Heart right ventricle (tissue), 16 donors: ENCODE measurements around the gene BATF3. TPM values are rescaled to one million over a fixed set of nuclear protein-coding genes. Genes with fewer than 3 reads are reported as not detected.
"Not testable (repeated sequence)": the region's sequence is repeated elsewhere in the genome, so short reads cannot be mapped to it uniquely, and the experiment has no call there.

Source experiments
- ATAC-seq, 8 donors: fragments of 200-7000 bp; cut with Tn5 transposase; one replicate each; pipeline ENCODE4 v1.9.1; 2020; ENCODE audit warnings: mild to moderate bottlenecking in 8 of 8, moderate library complexity in 8 of 8, moderate number of reproducible peaks in 1 of 8
- DNase-seq, 2 donors: peaks; one replicate each; pipeline ENCODE4 v3.0.0-alpha.2; 2020
- H3K27ac ChIP-seq, 10 donors: fragments of 200-600 bp; sonication (generic) in 2 of 10; one replicate each; pipeline versions ENCODE4 v1.5.0 to v1.8.0; 2020 to 2022; ENCODE audit warnings: mild to moderate bottlenecking in 3 of 10
- H3K27me3 ChIP-seq, 7 donors: fragments of 200-600 bp; one replicate each; pipeline ENCODE4 v1.8.0; 2021 to 2022; ENCODE audit warnings: mild to moderate bottlenecking in 2 of 7
- H3K36me3 ChIP-seq, 9 donors: fragments of 200-600 bp; sonication (generic) in 1 of 9; one replicate each; pipeline versions ENCODE4 v1.5.0 to v1.8.0; 2020 to 2022; ENCODE audit warnings: mild to moderate bottlenecking in 2 of 9
- H3K4me1 ChIP-seq, 9 donors: fragments of 200-600 bp; sonication (generic) in 1 of 9; one replicate each; pipeline versions ENCODE4 v1.5.0 to v1.8.0; 2020 to 2022; ENCODE audit warnings: mild to moderate bottlenecking in 4 of 9
- H3K4me3 ChIP-seq, 10 donors: fragments of 200-600 bp; sonication (generic) in 2 of 10; one replicate each; pipeline versions ENCODE4 v1.5.0 to v1.8.0; 2020 to 2022; ENCODE audit warnings: mild to moderate bottlenecking in 7 of 10, moderate library complexity in 2 of 10
- H3K9me3 ChIP-seq, 11 donors: fragments of 200-600 bp in 10 of 11; sonication (generic) in 2 of 11; one replicate each; pipeline versions ENCODE4 v1.5.0 to v1.8.0; 2013 to 2022; ENCODE audit warnings: mild to moderate bottlenecking in 2 of 11, control low read depth in 1 of 11, moderate library complexity in 1 of 11
- WGBS, 2 donors: extraction: QIAGEN DNeasy Blood & Tissue Kit; methylation state at CpG; one replicate each; pipeline ENCODE4 v1.1.7; 2013; ENCODE audit warnings: inconsistent platforms in 1 of 2; 5-methylcytosine and 5-hydroxymethylcytosine counted together
- intact Hi-C, 10 donors: fragments of 100-400 bp; cut with DNase I; formaldehyde crosslinking; loops; one replicate each; pipeline versions ENCODE4 v1.11.1 to v1.14.2; 2022
- polyA plus RNA-seq, 2 donors: library from polyadenylated mRNA; stranded (reverse); fragments of 200-250 nt; gene quantifications; one replicate each; pipeline ENCODE4 v1.2.3, GENCODE V29; 2013
- total RNA-seq, 10 donors: library from RNA; stranded (reverse); fragmentation: NEBNext Ultra II Directional in 3 of 10; extraction: Animal tissue kit (Norgen Biotek cat#: 25700) in 3 of 10; gene quantifications; one replicate each; pipeline versions ENCODE4 v1.2.1 to v1.2.4, GENCODE V29; 2021 to 2023
- TF ChIP-seq, protein P1 (sequence below), 9 donors: fragments of 200-600 bp; sonication (generic) in 2 of 9; IDR thresholded peaks; one replicate each; pipeline versions ENCODE4 v1.5.0 to v1.8.0; 2021 to 2022; ENCODE audit warnings: antibody characterized with exemption in 9 of 9, mild to moderate bottlenecking in 5 of 9, moderate library complexity in 1 of 9
- donor health status: Arrhythmogenic right ventricular cardiomyopathy.
- donor health status: ischemic (EF 13 %, LVEDD 7.1; RV severe dilation, severe dysfunction).
- donor health status: healthy with polysubstance abuse.
- donor health status: DM: no; HTN: yes; CAD: no.
- donor health status: DM: no; HTN: no; CAD: no.
- donor health status: ischemic (EF 25% LVEDD 6.9; RV normal size, moderate dysfunction).
- donor health status: ischemic (EF 25% LVEDD 5.7; RV mildly dilated, moderate dysfunction).
- donor health status: healthy.
- donor health status: DM: yes; HTN: yes; CAD: no.
- donor health status: Ischemic cardiomyopathy.
- donor health status: ischemic (EF 35%, LVEDD 5.7; RV mildly dilated, moderate dysfunction).
- donor health status: nonischemic (EF 11% LVEDD 7.7; RV severe dilation, severe dysfunction).
- donor health status: DM: yes; HTN: yes; CAD: no.
- donor health status: PGD.
- donor health status: ischemic (EF 29% LVEDD 5.4; RV normal size, mild dysfunction).
- donor health status: nonischemic (EF 23%, LVEDD 6.1; RV moderate dilation, normal function).

BATF3 gene
- total and polyA plus RNA-seq, 12 donors: 0.28 to 7.0 (median 1.1) TPM

DNA sequence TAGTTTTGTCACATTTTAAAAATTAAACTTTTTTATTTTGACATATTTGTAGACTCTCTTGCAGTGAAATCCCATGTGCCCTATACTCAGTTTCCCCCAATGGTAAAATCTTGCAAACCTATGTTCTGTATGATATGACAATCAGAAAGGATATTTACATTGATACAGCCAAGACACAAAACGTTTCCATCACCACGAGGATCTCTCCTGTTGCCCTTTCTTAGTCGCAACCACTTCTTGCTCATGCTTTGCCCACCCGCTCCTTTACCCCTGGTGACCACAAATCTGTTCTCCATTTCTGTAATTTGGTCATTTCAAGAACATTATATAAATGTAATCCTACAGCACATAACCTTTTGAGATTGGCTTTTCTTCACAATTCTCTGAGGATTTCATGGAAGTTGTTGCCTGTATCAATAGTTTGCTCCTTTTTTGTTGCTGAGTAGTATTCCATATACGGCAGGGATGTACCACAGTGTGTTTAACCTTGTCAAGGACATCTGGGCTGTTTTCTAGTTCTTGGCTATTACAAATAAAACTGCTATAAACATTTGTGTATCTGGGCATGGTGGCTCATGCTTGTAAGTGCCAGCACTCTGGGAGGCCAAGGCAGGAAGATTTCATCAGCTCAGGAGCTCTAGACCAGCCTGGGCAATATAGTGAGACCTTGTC, 14.0 kb upstream of the BATF3 start:
- peaks cover 0 to 3% (median 0%) of the 10 kb centered on the region in 7 donors for H3K27me3 ChIP-seq
- intact Hi-C loops: loop anchor here in 1 of 10 donors (10.0 kb wide), 1 partner anchor 59 kb away; no protein-coding TSS in a partner anchor
- no peaks in the 10 kb centered on the region for H3K36me3 ChIP-seq
- H3K4me3 ChIP-seq: no peak overlapping the region
- H3K4me1 ChIP-seq: no peaks in the 10 kb centered on the region
- DNase-seq: no peak
- H3K9me3 ChIP-seq: no peaks in the 10 kb centered on the region
- no peak for ATAC-seq
- 86 to 90% methylated on average over 5 of the region's 5 CpGs for WGBS, 2 donors
- no peak overlapping the region for H3K27ac ChIP-seq
- TF ChIP-seq, protein P1, sequence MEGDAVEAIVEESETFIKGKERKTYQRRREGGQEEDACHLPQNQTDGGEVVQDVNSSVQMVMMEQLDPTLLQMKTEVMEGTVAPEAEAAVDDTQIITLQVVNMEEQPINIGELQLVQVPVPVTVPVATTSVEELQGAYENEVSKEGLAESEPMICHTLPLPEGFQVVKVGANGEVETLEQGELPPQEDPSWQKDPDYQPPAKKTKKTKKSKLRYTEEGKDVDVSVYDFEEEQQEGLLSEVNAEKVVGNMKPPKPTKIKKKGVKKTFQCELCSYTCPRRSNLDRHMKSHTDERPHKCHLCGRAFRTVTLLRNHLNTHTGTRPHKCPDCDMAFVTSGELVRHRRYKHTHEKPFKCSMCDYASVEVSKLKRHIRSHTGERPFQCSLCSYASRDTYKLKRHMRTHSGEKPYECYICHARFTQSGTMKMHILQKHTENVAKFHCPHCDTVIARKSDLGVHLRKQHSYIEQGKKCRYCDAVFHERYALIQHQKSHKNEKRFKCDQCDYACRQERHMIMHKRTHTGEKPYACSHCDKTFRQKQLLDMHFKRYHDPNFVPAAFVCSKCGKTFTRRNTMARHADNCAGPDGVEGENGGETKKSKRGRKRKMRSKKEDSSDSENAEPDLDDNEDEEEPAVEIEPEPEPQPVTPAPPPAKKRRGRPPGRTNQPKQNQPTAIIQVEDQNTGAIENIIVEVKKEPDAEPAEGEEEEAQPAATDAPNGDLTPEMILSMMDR (IDR thresholded peaks at IDR 0.05): no peak

DNA sequence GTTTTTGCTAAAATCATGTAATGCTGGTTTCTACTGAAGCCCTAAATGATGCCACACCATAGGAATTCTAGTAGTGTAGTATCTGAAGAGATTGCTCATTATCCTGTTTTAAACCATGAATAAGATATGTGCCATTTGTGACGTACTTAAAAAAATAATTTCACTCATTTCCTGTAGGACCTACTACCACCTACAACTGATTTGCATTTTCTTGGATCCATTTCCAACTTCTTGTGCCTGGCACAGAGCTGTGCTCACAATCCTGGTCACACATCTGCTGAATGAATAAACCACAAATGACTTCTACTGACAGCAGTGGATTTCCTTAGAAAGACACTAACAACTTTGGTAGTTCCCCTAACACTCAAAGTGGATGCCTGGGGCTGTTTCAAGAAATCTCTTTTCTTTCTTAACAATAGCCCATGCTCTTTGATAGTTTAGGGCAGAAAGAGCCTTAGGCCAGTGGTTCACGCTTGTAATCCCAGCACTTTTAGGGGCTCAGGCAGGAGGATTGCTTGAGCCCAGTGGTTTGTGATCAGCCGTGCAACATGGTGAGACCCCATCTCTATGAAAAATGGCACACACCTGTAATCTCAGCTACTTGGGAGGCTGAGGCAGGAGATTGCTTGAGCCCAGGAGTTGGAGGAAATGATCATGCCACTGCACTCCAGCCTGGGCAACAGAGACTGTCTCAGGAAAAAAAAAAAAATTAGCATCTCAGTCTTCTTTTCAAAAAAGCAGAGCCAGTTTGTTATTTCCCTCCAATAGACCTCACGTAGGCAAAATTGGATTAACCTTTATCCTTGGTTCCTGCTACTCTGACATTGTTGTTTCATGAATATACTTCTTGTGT, 13.0 kb upstream of the BATF3 start:
- WGBS, 2 donors: 84 to 86% methylated on average over 4 of the region's 4 CpGs
- no peak for ATAC-seq
- H3K27me3 ChIP-seq: no peaks in the 10 kb centered on the region
- H3K4me3 ChIP-seq: no peak overlapping the region
- H3K4me1 ChIP-seq: no peaks in the 10 kb centered on the region
- no peak for DNase-seq
- TF ChIP-seq, protein P1 (IDR thresholded peaks at IDR 0.05): no peak
- no peaks in the 10 kb centered on the region for H3K36me3 ChIP-seq
- no peaks in the 10 kb centered on the region for H3K9me3 ChIP-seq
- intact Hi-C loops: loop anchor here in 1 of 10 donors (10.0 kb wide), 1 partner anchor 58 kb away; no protein-coding TSS in a partner anchor
- no peak overlapping the region for H3K27ac ChIP-seq

DNA sequence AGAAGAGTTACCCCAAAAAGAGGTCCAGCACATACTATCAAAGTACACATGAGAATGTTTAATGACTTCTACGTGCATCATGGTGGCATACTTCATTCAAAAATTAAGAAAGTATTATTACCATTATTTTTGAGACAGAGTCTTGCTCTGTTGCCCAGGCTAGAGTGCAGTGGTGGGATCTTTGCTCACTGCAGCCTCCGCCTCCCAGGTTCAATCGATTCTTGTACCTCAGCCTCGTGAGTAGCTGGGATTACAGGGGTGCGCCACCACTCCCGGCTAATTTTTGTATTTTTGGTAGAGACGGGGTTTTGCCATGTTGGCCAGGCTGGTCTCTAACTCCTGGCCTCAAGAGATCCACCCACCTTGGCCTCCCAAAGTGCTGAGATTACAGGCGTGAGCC, 12.3 kb upstream of the BATF3 start:
- H3K9me3 ChIP-seq, H3K27me3 ChIP-seq, H3K36me3 ChIP-seq, H3K27ac ChIP-seq, DNase-seq, H3K4me3 ChIP-seq, ATAC-seq, H3K4me1 ChIP-seq: not testable (repeated sequence)
- 95 to 97% methylated on average over 8 of the region's 8 CpGs for WGBS, 2 donors
- intact Hi-C loops: loop anchor here in 1 of 10 donors (10.0 kb wide), 1 partner anchor 57 kb away; no protein-coding TSS in a partner anchor

DNA sequence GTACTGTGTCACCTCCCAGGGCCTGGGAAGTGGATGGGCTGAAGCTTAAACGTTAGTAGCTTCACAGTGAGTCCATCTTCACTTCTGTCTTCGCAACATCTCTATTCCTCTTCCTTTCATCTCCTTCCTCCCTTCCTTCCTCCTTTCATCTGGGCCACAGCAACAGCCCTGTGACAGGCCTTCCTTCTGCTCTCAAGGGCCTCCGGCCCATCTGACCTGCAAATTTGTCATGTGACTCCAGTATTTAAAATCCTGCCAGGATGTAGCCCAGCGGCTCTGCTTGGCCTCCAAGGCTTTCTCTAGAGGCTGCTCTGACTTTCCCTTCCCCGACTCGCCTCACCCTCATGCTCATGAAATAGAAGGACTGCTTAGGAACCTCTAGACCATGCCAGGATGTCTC, 10.9 kb upstream of the BATF3 start:
- H3K4me1 ChIP-seq: no peaks in the 10 kb centered on the region
- H3K27me3 ChIP-seq: no peaks in the 10 kb centered on the region
- H3K27ac ChIP-seq: no peak overlapping the region
- intact Hi-C loops: loop anchor here in 1 of 10 donors (10.0 kb wide), 1 partner anchor 56 kb away; no protein-coding TSS in a partner anchor
- DNase-seq (no peak), ATAC-seq (no peak)
- H3K36me3 ChIP-seq: no peaks in the 10 kb centered on the region
- TF ChIP-seq, protein P1 (IDR thresholded peaks at IDR 0.05): no peak
- no peaks in the 10 kb centered on the region for H3K9me3 ChIP-seq
- 70 to 71% methylated on average over 6 of the region's 6 CpGs for WGBS, 2 donors
- no peak overlapping the region for H3K4me3 ChIP-seq
